Hepatocyte (in vitro differentiated cells): ENCODE data around the gene HSBP1L1. TPM values are rescaled to one million over a fixed set of nuclear protein-coding genes. Genes with fewer than 3 reads are reported as not detected.

ENCODE experiments used
- DNase-seq: peaks from one replicate; pipeline ENCODE4 v3.0.0-alpha.2; 2016; ENCODE audit warnings: low spot score
- H2AFZ ChIP-seq: fragments of 200-600 bp; sonication (generic); 2 replicates; pipeline ENCODE4 v1.6.0; 2016; ENCODE audit warnings: antibody characterized with exemption, mild to moderate bottlenecking
- H3K27ac ChIP-seq: fragments of 200-600 bp; sonication (generic); 2 replicates; pipeline ENCODE4 v1.5.1; 2016; ENCODE audit warnings: mild to moderate bottlenecking
- H3K27me3 ChIP-seq: fragments of 200-600 bp; sonication (generic); 2 replicates; pipeline ENCODE4 v1.6.1; 2016
- H3K36me3 ChIP-seq: fragments of 200-600 bp; sonication (generic); replicated peaks from 2 replicates; pipeline ENCODE4 v1.5.1; 2016; ENCODE audit warnings: low read depth; ENCODE audit not compliant: insufficient read depth
- H3K4me1 ChIP-seq: fragments of 200-600 bp; sonication (generic); 2 replicates; pipeline ENCODE4 v1.5.1; 2016; ENCODE audit warnings: mild to moderate bottlenecking, moderate library complexity; ENCODE audit not compliant: insufficient read depth
- H3K4me2 ChIP-seq: fragments of 200-600 bp; sonication (generic); 2 replicates; pipeline ENCODE4 v1.6.0; 2016
- H3K4me3 ChIP-seq: fragments of 200-600 bp; sonication (generic); 2 replicates; pipeline ENCODE4 v1.5.1; 2016; ENCODE audit warnings: mild to moderate bottlenecking
- H3K79me2 ChIP-seq: fragments of 200-600 bp; sonication (generic); 2 replicates; pipeline ENCODE4 v1.6.0; 2017; ENCODE audit warnings: mild to moderate bottlenecking
- H3K9me2 ChIP-seq: fragments of 200-600 bp; sonication (generic); replicated peaks from 2 replicates; pipeline ENCODE4 v1.6.0; 2017; ENCODE audit warnings: mild to moderate bottlenecking; ENCODE audit not compliant: insufficient read depth
- H3K9me3 ChIP-seq: fragments of 200-600 bp; sonication (generic); 2 replicates; pipeline ENCODE4 v1.5.1; 2016; ENCODE audit warnings: low read depth, mild to moderate bottlenecking
- H4K20me1 ChIP-seq: fragments of 200-600 bp; sonication (generic); 2 replicates; pipeline ENCODE4 v1.6.0; 2016; ENCODE audit warnings: mild to moderate bottlenecking; ENCODE audit not compliant: insufficient read depth, poor library complexity, severe bottlenecking
- EZH2 ChIP-seq: fragments of 200-600 bp; sonication (generic); IDR thresholded peaks from 2 replicates; pipeline ENCODE4 v1.6.1; 2016; ENCODE audit warnings: antibody characterized with exemption, mild to moderate bottlenecking, borderline replicate concordance
- EZH2phosphoT487 ChIP-seq: fragments of 200-600 bp; sonication (generic); IDR thresholded peaks from one replicate; pipeline ENCODE4 v1.6.1; 2018; ENCODE audit warnings: antibody characterized with exemption, mild to moderate bottlenecking, low read depth, moderate library complexity; ENCODE audit not compliant: unreplicated experiment, severe bottlenecking
- WGBS: methylation state at CpG from one replicate; pipeline ENCODE4 v1.1.6; 2016; ENCODE audit warnings: low lambda C conversion rate; ENCODE audit errors: missing lambda C conversion rate; 5-methylcytosine and 5-hydroxymethylcytosine counted together
- polyA plus RNA-seq: library from polyadenylated mRNA; unstranded; fragments of >200 nt; fragmentation: Nextera tagmentation; extraction: Ambion mirVana; gene quantifications from 2 replicates; pipeline ENCODE4 v1.2.1, GENCODE V29; 2016
- total RNA-seq: library from RNA; depleted of rRNA; stranded (reverse); fragments of >200 nt; gene quantifications from 2 replicates; pipeline ENCODE4 v1.2.3, GENCODE V29; 2014
- TF ChIP-seq, protein P1 (sequence below): fragments of 200-600 bp; sonication (generic); IDR thresholded peaks from 2 replicates; pipeline ENCODE4 v1.5.1; 2016; ENCODE audit warnings: antibody characterized with exemption, mild to moderate bottlenecking; ENCODE audit not compliant: poor library complexity

Gene HSBP1L1
- total and polyA plus RNA-seq, 2 experiments from 2014 or later = 58.7 to 81.9 TPM

DNA sequence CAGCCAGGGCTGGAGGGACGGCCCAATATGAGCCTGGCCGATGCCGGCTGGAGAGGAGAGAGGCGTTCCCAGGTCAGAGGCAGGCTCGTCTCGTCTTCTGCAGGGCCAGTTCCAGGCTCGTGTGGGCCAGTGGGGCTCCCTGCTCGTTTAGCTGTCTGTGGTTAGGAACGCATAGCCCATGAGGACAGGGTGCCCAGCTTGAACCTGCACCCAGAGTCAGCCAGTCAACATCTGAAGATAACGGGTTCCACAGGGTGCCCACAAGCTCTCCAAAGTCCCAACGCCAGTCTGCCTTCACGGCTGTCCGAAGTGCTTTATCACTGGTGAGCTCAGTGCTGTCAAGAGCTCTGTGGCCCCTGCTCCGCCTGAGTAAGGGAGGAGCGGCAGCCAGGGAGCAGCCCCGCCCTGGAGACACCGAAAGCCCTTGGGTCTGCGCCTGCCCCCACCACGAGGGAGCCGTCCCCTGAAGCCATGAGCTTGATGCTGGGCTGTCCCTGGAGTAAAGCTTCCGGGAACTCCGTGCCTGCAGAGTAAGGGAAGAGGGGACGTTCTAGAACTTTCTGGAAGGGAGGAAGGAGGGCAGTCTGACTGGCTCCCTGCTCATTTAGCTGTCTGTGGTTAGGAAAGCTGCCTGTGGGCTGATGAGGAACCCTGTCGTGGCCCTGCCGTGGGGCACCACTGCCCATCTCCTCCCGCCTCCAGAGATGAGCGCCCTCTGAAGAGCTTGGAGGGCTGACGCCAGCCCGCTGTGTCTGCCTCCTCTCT lies 2.7 kb upstream of the HSBP1L1 start:
- Histone ChIP-seq H3K9me2 (no peaks in the 10 kb centered on the region), H3K4me3 (no peak overlapping the region), H3K27ac (peak overlapping the region; percentile 76), H3K79me2 (peaks cover 7% of the 10 kb centered on the region), H3K36me3 (no peaks in the 10 kb centered on the region), H3K27me3 (no peaks in the 10 kb centered on the region), H4K20me1 (no peaks in the 10 kb centered on the region), H3K4me2 (no peak overlapping the region), H3K9me3 (no peaks in the 10 kb centered on the region), H3K4me1 (peaks cover 20% of the 10 kb centered on the region), H2AFZ (no peak overlapping the region)
- TF ChIP-seq EZH2 = no peak
- TF ChIP-seq, protein P1, sequence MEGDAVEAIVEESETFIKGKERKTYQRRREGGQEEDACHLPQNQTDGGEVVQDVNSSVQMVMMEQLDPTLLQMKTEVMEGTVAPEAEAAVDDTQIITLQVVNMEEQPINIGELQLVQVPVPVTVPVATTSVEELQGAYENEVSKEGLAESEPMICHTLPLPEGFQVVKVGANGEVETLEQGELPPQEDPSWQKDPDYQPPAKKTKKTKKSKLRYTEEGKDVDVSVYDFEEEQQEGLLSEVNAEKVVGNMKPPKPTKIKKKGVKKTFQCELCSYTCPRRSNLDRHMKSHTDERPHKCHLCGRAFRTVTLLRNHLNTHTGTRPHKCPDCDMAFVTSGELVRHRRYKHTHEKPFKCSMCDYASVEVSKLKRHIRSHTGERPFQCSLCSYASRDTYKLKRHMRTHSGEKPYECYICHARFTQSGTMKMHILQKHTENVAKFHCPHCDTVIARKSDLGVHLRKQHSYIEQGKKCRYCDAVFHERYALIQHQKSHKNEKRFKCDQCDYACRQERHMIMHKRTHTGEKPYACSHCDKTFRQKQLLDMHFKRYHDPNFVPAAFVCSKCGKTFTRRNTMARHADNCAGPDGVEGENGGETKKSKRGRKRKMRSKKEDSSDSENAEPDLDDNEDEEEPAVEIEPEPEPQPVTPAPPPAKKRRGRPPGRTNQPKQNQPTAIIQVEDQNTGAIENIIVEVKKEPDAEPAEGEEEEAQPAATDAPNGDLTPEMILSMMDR = no peak
- no peak for TF ChIP-seq EZH2phosphoT487
- whole genome bisulfite sequencing = 81% methylated on average over 29 of the region's 29 CpGs
- DNase-seq = no peak

DNA sequence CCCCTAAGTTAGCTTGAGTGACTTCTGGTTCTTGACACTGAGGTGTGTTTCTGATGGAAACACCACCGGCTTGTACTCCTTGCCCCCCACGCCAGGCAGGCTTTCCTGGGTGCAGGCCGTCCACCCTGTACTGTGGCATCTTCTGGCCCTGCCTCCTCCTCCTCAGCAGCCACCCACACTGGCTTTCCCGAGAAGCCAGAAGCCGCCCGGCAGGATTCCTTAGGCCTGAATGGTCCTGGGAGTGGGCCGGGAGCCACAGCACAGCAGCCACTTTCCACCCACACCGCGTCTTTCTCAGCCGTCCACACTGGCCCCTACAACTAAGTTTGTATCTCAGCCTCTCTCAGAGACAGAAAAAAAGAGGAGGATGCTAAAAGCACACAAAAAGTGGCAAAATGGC lies 2.1 kb upstream of the HSBP1L1 start:
- no peaks in the 10 kb centered on the region for H3K9me2 ChIP-seq
- H3K36me3 ChIP-seq = no peaks in the 10 kb centered on the region
- no peaks in the 10 kb centered on the region for H3K9me3 ChIP-seq
- H3K4me3 ChIP-seq = no peak overlapping the region
- 62% methylated on average over 10 of the region's 10 CpGs for WGBS
- peak; percentile 43 for DNase-seq
- no peaks in the 10 kb centered on the region for H4K20me1 ChIP-seq
- TF ChIP-seq, protein P1 = no peak
- TF ChIP-seq EZH2 (no peak), EZH2phosphoT487 (no peak)
- peaks cover 20% of the 10 kb centered on the region for H3K4me1 ChIP-seq
- H3K79me2 ChIP-seq = peaks cover 10% of the 10 kb centered on the region
- H2AFZ ChIP-seq = no peak overlapping the region
- no peaks in the 10 kb centered on the region for H3K27me3 ChIP-seq
- peak overlapping the region; percentile 31 for H3K27ac ChIP-seq
- no peak overlapping the region for H3K4me2 ChIP-seq

DNA sequence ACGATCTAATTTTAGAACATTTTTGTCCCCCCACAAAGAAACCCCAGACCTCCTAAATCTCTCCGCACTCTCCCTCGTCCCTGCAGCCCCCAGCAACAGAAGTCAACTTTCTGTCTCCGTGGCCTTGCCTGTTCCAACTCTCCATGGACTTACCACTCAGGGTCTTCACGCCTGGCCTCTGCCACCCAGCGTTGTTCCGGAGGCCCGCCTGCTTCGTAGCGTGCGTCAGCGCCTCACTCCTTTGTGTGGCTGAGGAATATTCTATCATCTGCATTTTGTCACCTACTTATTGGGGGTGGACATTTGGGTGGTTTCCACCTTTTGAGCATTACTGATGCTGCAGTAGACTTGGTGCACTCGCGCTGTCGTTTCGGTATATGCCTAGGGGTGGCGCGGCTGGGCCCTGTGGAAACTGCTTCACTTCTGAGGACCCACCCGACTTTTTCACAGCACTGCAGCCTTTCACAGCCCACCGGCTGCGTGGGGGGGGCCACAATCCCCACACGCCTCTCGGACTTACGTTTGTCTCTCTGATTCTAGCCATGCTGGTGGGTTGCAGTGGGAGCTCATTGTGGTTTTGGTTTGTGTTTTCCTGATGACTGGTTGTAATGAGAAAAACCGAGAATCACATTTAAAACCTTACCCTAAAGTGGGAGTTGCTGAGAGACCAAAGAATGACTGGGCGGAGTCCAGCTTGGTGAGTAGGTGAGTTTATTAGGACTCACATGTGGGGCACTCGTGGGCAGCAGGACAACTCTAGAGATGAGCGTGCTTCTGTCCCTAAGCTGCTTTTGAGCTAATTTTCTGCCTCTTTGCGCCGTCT lies 1.4 kb upstream of the HSBP1L1 start:
- H4K20me1 ChIP-seq = peaks cover 6% of the 10 kb centered on the region
- 91% methylated on average over 29 of the region's 30 CpGs for WGBS

More for the DNA sequence above, 1.4 kb upstream of the HSBP1L1 start:
- Histone ChIP-seq H3K4me3 (no peak overlapping the region), H3K4me2 (no peak overlapping the region), H3K36me3 (no peaks in the 10 kb centered on the region), H3K27ac (peak overlapping the region; percentile 31), H2AFZ (no peak overlapping the region), H3K4me1 (peaks cover 20% of the 10 kb centered on the region), H3K27me3 (no peaks in the 10 kb centered on the region), H3K9me3 (no peaks in the 10 kb centered on the region), H3K79me2 (peaks cover 18% of the 10 kb centered on the region), H3K9me2 (no peaks in the 10 kb centered on the region)
- TF ChIP-seq, protein P1 = no peak
- TF ChIP-seq EZH2phosphoT487 (no peak), EZH2 (no peak)
- no peak for DNase-seq
